HG02571 (cell line): ENCODE data around the gene LBH.

ENCODE experiments used
- ATAC-seq: cut with Tn5 transposase; IDR thresholded peaks from one replicate; pipeline ENCODE4 v1.9.1; 2021; ENCODE audit warnings: mild to moderate bottlenecking, moderate library complexity; ENCODE audit not compliant: unreplicated experiment

LBH gene

GRCh38 chr2:30216157-30216556, 15.2 kb upstream of the LBH start:
- no peak for ATAC-seq

- ATAC-seq: no peak
These were observed 13.5 kb upstream of the LBH start for GRCh38 chr2:30217644-30218337.

GRCh38 chr2:30218338-30218713, 13.0 kb upstream of the LBH start:
- no peak for ATAC-seq

GRCh38 chr2:30218814-30219213, 12.5 kb upstream of the LBH start:
- no peak for ATAC-seq

- no peak for ATAC-seq
These were observed 11.2 kb upstream of the LBH start for GRCh38 chr2:30219886-30220875.

- ATAC-seq: no peak
These were observed 9.8 kb upstream of the LBH start for GRCh38 chr2:30221531-30221930.

GRCh38 chr2:30222031-30222430, 9.3 kb upstream of the LBH start:
- ATAC-seq: no peak

- ATAC-seq: no peak
These were observed 8.5 kb upstream of the LBH start for GRCh38 chr2:30222636-30223360.

GRCh38 chr2:30223413-30223874, 7.9 kb upstream of the LBH start:
- no peak for ATAC-seq

GRCh38 chr2:30224151-30224550, 7.2 kb upstream of the LBH start:
- no peak for ATAC-seq

- peak; percentile 44 for ATAC-seq
These were observed 6.1 kb upstream of the LBH start for GRCh38 chr2:30225131-30225762.

GRCh38 chr2:30226144-30227032, 4.9 kb upstream of the LBH start:
- ATAC-seq: peak; percentile 49

- no peak for ATAC-seq
These were observed 1.7 kb upstream of the LBH start for GRCh38 chr2:30229596-30229995.

- ATAC-seq: peak; percentile 3
These were observed 680 bp upstream of the LBH start for GRCh38 chr2:30230497-30231211.

GRCh38 chr2:30231996-30232800, 864 bp downstream of the LBH start:
- ATAC-seq: peak; percentile 24

- no peak for ATAC-seq
These were observed 1.4 kb downstream of the LBH start for GRCh38 chr2:30232801-30233130.

GRCh38 chr2:30233271-30234009, 2.1 kb downstream of the LBH start:
- ATAC-seq: no peak
